ENCODE data around the gene PPP2R2B.

The PPP2R2B gene

GRCh38 chr5:146778795-146779194, 99.8 kb downstream of the PPP2R2B start:
- DNase-seq = peak; percentile 10

- no peak for DNase-seq
Observed at GRCh38 chr5:146778261-146778660, 100.3 kb downstream of the PPP2R2B start.

GRCh38 chr5:146772881-146773466, 105.6 kb downstream of the PPP2R2B start:
- no peak for DNase-seq

GRCh38 chr5:146770980-146771379, 107.6 kb downstream of the PPP2R2B start:
- no peak for DNase-seq

GRCh38 chr5:146770546-146770945, 108.0 kb downstream of the PPP2R2B start:
- DNase-seq = no peak

- no peak for DNase-seq
Observed at GRCh38 chr5:146767534-146767933, 111.0 kb downstream of the PPP2R2B start.

GRCh38 chr5:146766013-146766412, 112.5 kb downstream of the PPP2R2B start:
- DNase-seq = no peak

- no peak for DNase-seq
Observed at GRCh38 chr5:146765089-146765832, 113.3 kb downstream of the PPP2R2B start.

- no peak for DNase-seq
Observed at GRCh38 chr5:146762830-146763229, 115.7 kb downstream of the PPP2R2B start.

GRCh38 chr5:146761811-146762210, 116.7 kb downstream of the PPP2R2B start:
- DNase-seq = no peak

- DNase-seq = no peak
Observed at GRCh38 chr5:146758938-146759337, 119.6 kb downstream of the PPP2R2B start.

GRCh38 chr5:146758076-146758475, 120.5 kb downstream of the PPP2R2B start:
- DNase-seq = no peak

- no peak for DNase-seq
Observed at GRCh38 chr5:146756546-146756945, 122.0 kb downstream of the PPP2R2B start.

- DNase-seq = no peak
Observed at GRCh38 chr5:146755793-146756192, 122.8 kb downstream of the PPP2R2B start.

GRCh38 chr5:146754621-146755020, 123.9 kb downstream of the PPP2R2B start:
- no peak for DNase-seq

GRCh38 chr5:146753641-146754040, 124.9 kb downstream of the PPP2R2B start:
- no peak for DNase-seq

GRCh38 chr5:146751781-146752401, 126.7 kb downstream of the PPP2R2B start:
- DNase-seq = peak; percentile 2

- DNase-seq = no peak
Observed at GRCh38 chr5:146751054-146751453, 127.5 kb downstream of the PPP2R2B start.

GRCh38 chr5:146748533-146748932, 130.0 kb downstream of the PPP2R2B start:
- no peak for DNase-seq

GRCh38 chr5:146745931-146746577, 132.5 kb downstream of the PPP2R2B start:
- peak; percentile 39 for DNase-seq

GRCh38 chr5:146744068-146744745, 134.3 kb downstream of the PPP2R2B start:
- peak; percentile 48 for DNase-seq

GRCh38 chr5:146734936-146735577, 143.5 kb downstream of the PPP2R2B start:
- DNase-seq = no peak

GRCh38 chr5:146732962-146733361, 145.6 kb downstream of the PPP2R2B start:
- DNase-seq = no peak
